ENCODE data around the gene OR2H2.

OR2H2 gene

DNA sequence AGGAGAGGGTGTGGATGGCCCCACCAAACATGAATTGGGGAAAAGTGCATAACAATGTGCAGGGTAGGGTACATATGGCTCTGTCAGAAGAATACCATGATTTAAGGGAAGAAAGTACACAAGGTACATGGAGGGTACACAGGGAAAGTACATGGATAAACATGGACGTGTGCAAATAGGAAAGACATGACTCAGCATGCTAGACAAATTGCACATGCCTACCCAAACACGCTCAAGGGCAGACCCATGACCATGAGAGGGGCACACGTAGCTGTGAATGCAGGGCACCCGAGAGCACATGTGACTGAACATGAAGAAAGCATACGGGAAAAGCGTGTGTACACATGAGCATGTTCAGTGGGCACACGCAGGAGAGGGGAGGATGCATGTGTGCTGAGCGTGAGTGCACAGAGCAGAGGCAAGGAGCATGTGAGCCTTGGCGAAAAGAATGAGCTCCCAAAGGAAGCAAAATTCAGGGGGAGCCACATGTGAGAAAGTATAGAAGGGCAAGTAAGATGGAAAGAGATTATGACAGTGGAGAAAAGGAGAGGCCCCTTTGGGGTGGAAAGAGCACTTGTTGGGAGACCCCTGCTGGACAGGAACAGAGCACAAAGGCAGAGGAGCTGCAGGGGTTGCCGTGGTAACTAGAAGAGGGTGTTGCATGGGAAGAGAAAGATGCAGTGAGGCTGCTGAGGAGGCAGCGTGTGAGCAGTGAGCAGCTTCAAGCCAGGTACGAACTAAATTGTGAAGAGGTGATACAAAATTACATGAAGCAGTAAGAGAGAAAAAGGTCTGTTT lies 17.8 kb downstream of the OR2H2 start:
- H3K4me3 ChIP-seq (ENCODE audit: low read length) = no peak overlapping the region
- no peak for DNase-seq (ENCODE audit: low read depth)
- no peak for TF ChIP-seq CTCF (IDR thresholded peaks at IDR 0.05; ENCODE audit: insufficient read depth, low read depth, low read length, missing control alignments)

DNA sequence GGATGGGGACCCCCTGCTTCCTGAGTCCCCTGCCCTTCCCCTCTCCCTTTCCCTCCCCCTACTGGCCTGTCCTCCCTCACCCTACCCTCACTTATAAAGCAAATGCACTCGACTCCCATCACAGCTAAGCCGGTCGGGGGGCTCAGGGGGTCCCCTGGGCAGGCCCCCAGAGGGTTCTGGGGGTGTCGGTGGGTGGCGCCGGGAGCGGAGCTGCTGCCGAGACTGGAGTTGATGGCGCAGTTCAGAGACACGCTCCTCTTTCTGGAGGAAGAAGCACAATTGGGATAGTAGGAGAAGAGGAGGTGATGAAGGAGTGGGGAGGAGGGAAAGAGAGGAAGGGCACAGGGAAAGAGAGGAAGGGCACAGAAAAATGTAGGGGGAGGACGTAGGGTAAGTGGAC lies 18.5 kb downstream of the OR2H2 start:
- no peak for DNase-seq (ENCODE audit: low read depth)

DNA sequence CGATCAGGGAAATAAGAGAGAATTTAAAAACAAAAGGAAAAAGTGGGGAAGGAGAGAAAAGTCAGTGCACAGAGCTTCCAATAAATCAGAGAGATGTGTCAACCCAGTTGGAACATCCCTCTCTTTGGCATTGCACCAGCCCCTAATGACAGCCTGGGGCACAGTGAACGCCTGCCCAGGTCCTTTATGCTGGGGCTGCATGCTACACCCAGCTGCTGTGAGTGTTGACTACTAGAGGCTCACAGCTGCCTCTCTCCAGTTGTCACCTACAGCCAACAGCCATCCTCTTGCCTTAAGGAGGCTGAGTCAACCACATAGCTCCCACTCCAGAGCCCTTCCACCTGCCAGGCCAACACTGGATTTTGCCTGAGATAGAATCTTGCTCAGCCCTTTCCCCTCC lies 19.0 kb downstream of the OR2H2 start:
- no peak overlapping the region for H3K4me3 ChIP-seq (ENCODE audit: low read length)
- TF ChIP-seq CTCF (IDR thresholded peaks at IDR 0.05; ENCODE audit: insufficient read depth, low read depth, low read length, missing control alignments) = no peak
- DNase-seq (ENCODE audit: low read depth) = no peak

More for the DNA sequence above, 18.5 kb downstream of the OR2H2 start:
- no peak overlapping the region for H3K4me3 ChIP-seq (ENCODE audit: low read length)
- no peak for TF ChIP-seq CTCF (IDR thresholded peaks at IDR 0.05; ENCODE audit: insufficient read depth, low read depth, low read length, missing control alignments)

DNA sequence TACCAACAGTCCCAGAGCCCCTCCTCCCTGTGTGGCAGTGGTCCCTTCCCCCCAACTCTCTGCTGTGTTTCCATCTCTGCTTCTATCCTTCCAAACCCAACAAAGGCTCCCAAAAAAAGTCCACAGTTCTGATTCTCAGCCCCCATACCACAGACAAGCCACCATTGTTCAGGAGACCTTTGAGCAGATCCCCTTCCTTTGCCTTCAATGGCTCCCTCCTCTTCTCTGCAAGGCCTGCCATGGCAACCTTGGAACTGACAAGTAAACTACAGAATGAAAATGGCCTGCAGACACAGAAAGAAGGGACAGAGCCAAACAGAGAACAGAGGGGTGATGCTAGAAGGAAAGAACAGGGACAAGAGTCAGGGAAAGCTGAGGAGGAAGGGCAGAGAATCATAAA lies 23.2 kb downstream of the OR2H2 start:
- TF ChIP-seq CTCF (IDR thresholded peaks at IDR 0.05; ENCODE audit: insufficient read depth, low read depth, low read length, missing control alignments) = no peak
- no peak for DNase-seq (ENCODE audit: low read depth)

DNA sequence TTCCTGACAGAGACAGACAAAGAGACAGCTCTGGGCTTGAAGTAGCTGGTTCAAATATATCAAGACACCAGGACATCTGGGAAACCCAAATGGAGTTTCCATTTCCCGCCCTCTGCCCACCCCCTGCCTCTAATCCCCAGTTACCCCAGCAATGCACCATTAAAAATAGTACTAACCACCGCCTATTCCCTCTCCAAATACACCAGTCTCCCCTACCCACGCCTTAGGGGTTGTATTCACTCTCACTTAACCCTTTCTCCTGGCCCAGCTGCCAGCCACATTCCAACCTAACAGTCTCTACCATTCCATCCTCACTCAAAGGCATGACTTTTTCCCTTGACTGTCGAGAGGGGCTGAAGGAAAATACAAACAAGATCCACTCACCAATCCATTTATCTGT lies 25.6 kb downstream of the OR2H2 start:
- DNase-seq (ENCODE audit: low read depth) = no peak
- TF ChIP-seq CTCF (IDR thresholded peaks at IDR 0.05; ENCODE audit: insufficient read depth, low read depth, low read length, missing control alignments) = no peak
- H3K4me3 ChIP-seq (ENCODE audit: low read length) = no peak overlapping the region

More for the DNA sequence above, 23.2 kb downstream of the OR2H2 start:
- H3K4me3 ChIP-seq (ENCODE audit: low read length) = no peak overlapping the region

DNA sequence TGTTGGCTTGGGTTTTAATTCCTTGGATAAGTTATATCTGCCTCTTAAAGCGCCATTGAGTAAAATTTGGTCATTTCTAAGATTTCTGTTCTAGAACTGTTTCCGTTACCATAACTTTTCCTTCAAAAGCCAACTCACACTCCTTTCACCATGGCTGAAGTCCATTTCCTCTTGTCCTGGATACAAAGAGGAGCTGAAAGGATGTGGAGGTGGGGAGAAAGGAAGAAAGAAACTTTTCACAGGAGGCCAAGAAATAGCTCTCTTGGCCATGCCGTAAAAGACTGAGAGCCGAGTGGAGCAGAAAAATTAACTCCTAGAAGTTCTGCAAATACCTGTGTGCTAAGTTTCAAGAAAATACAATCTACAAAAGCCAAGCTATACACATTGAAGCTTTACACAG lies 26.5 kb downstream of the OR2H2 start:
- H3K4me3 ChIP-seq (ENCODE audit: low read length) = no peak overlapping the region
- DNase-seq (ENCODE audit: low read depth) = no peak
- TF ChIP-seq CTCF (IDR thresholded peaks at IDR 0.05; ENCODE audit: insufficient read depth, low read depth, low read length, missing control alignments) = no peak

All from epithelial cell of esophagus (primary cell).